ENCODE results near the gene TMEM150B.
"Not testable (repeated sequence)": the region's sequence is repeated elsewhere in the genome, so short reads cannot be mapped to it uniquely, and the experiment has no call there.

TMEM150B gene

GRCh38 chr19:55339889-55340783, 15.0 kb upstream of the TMEM150B start:
- DNase-seq (ENCODE audit: low read depth in 1 of 2, low spot score in 1 of 2): no peak

DNA sequence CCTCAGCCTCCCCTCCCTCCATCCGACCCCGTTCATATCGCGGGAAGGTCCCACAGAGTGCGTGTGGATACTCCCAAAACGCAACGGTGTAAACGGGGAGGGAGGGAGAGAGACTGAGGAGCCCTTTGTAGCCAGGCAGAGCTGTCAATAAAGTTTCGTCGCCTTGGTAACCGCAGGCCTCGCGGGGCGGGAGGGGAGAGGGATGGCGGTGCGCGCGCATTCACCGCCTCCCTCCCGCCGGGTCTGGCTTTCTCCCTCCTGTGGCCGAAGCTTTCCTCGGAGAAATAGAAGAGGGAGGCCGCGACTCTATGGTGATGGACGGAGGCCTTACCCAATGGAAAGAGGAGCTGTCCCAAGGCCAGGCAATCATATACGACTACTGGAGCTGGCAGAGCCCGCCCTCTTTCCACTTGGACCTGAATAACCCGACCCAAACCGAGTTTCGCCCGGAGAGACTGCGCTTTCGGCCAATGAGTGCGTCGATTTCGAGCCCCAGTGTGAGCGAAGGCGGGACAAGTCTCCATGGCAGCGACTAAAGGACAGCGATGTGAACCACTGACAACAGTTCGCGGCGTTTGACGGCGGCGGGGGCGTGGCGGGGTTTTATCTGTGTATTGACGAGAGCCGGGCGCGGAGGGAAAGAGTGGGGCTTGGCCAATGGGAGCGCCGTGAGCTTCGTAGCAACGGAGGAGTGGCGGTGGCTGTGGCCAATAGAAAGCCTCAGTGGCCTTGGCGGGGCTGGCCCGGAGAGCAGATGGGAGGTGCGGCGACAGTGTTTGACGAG, 14.2 kb upstream of the TMEM150B start, which contains the start of gene KMT5C:
Gene KMT5C, plus strand, starts transcription at position 772 of the 784 bp plus-strand sequence. CDS start 2,061 bp downstream, outside the sequence.
- peak; percentile 100 for DNase-seq (ENCODE audit: low read depth in 1 of 2, low spot score in 1 of 2)

- no peak for DNase-seq (ENCODE audit: low read depth in 1 of 2, low spot score in 1 of 2)
These were observed 11.0 kb upstream of the TMEM150B start for GRCh38 chr19:55336101-55336500.

DNA sequence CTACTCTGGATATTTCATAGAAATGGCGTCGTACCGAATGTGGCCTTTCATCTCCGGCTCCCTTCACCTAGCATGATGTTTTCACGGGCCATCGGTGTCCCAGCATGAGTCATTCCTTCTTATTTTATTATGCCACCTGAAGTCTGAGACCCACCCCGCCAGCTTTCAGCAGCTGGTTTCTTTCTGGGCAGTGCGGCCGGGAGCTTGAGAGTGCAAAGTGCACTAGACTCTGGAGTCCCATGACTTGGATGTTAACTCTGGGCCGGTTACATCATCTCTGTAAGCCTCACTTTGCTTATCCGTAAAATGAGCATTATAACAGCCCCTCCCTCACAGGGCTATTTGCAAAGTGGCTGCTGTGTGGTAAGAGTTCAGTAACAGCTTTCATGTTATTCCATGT, 8.7 kb upstream of the TMEM150B start:
- no peak for DNase-seq (ENCODE audit: low read depth in 1 of 2, low spot score in 1 of 2)

- DNase-seq (ENCODE audit: low read depth in 1 of 2, low spot score in 1 of 2): not testable (repeated sequence)
These were observed 4.7 kb upstream of the TMEM150B start for GRCh38 chr19:55329791-55330190.

- not testable (repeated sequence) for DNase-seq (ENCODE audit: low read depth in 1 of 2, low spot score in 1 of 2)
These were observed 3.7 kb upstream of the TMEM150B start for GRCh38 chr19:55328774-55329318.

- no peak for DNase-seq (ENCODE audit: low read depth in 1 of 2, low spot score in 1 of 2)
These were observed 479 bp downstream of the TMEM150B start for GRCh38 chr19:55324662-55325061.

DNA sequence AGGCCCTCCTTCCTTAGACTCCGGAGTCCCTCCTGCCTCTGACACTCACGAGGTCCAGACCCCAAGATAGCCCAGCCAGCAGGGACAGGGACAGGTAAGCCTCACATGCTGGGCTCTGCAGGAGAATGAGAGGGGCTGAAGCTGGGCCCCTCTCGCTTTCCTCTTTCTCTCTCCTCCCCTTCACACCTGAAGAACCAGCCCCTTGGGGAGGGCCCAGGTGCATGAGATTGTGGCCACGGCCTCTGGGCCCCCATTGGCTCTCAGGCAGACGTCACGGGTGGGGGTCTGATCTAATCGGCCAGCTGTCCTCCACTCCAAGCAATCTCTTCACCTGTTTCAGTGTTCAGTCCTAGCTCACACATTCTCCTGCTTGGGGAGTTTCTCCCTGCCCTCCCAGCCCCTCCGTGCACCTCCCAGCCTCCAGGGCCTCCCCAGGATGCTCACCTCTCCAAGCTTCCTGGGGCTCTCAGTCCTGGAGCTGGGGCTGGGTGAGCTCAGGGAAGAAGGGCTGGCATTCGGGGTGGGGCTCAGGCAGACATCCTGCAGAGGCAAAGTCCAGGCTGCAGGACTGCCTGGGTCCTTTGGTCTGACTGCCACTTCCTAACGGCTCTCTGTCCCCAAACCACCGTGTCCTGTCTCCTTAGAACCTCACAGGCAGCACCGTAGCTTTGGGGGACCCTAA, 2.8 kb downstream of the TMEM150B start:
- DNase-seq (ENCODE audit: low read depth in 1 of 2, low spot score in 1 of 2): no peak

DNA sequence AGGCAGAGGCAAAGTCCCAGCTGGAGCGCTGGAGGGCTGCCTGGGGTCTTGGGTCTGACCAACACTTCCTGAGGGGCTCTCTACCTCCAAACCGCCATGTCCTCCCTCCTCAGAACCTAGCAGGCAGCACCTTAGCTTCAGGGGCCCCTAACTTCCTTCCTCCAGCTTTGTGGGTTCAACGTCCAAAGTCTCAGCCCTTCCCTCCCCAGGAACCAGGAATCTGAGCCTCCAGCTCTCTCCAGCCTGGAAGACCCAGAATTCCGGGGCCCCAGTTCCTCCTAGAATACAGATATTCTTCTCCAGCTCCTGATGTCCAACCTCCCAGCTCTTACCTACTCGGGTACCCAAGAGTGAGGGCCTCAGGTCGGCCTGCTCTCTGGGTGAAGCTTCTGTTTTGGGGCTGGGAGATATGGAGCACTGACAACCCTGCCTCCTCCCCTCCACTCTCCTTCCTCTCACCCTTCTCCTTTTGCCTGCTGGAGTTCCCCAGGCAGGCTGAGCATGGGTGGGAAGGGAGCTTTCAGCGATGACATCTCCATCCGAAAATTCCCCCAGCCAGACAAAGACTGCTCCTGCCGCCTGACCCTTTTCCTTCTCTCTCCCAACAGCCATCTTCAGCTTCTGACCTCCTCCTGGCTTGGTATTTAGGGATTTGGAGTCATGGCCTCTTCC, 3.5 kb downstream of the TMEM150B start:
- no peak for DNase-seq (ENCODE audit: low read depth in 1 of 2, low spot score in 1 of 2)

DNA sequence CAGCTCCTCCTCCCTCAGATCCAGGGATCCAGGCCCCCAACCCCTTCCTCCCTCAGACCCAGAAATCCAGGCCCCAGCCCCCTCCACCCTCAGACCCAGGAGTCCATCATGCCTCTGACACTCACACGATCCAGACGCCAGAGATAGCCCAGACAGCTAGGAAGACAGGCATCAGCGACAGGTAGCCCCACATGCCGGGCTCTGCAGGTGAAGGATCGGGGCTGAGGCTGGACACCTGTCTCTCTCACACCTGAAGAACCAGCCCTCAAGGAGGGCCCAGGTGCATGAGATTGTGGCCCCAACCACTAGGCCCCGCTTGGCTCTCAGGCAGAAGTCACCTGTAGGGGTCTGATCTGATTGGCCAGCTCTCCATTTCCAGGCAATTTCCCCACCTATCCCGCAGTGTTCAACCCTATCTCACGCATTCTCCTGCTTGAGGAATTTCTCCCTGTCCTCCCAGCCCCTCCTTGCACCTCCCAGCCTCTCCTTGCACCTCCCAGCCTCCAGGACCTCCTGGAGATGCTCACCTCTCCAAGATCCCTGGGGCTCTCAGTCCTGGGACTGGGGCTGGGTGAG, 4.2 kb downstream of the TMEM150B start:
- DNase-seq (ENCODE audit: low read depth in 1 of 2, low spot score in 1 of 2): no peak

DNA sequence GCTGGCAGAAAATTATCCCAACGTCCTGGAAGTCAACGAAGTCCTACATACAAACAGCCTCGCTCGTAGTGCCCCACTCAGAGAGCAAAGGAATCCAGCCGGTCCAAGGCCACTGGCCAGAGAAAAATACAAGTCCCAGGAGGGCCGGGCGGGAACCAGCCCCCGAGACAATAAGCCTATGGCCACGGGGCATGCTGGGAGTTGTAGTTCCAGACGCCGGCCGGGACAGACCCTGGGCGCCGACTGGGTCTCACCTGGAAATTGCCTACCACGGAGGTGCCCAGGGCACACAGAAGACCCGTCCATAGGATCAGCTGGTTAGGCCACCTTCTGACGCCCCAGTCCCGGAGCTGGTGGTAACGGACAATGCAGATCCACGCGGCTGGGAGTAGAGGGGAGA, 5.4 kb downstream of the TMEM150B start:
- DNase-seq (ENCODE audit: low read depth in 1 of 2, low spot score in 1 of 2): no peak

DNA sequence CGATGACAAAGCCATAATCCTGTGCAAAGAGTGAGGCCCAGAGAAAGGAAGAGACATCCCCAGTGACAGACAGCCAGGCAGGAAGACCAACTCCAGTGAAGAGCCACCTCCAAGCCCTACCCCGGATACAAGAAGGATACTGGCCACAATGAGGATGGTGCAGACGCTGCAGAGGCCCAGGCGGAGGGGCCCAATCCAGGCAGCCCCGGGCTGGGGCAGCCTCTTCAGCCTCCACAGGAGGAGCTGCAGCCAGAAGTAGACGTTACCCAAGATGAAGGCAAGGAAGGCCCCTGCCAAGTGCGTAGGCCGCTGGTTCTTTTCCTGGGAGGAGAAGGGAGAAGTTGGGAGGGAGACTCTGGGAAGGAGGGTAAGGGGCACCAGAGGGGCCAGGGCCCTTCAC, 8.5 kb downstream of the TMEM150B start:
- no peak for DNase-seq (ENCODE audit: low read depth in 1 of 2, low spot score in 1 of 2)

GRCh38 chr19:55315956-55316525, 9.1 kb downstream of the TMEM150B start:
- no peak for DNase-seq (ENCODE audit: low read depth in 1 of 2, low spot score in 1 of 2)

DNA sequence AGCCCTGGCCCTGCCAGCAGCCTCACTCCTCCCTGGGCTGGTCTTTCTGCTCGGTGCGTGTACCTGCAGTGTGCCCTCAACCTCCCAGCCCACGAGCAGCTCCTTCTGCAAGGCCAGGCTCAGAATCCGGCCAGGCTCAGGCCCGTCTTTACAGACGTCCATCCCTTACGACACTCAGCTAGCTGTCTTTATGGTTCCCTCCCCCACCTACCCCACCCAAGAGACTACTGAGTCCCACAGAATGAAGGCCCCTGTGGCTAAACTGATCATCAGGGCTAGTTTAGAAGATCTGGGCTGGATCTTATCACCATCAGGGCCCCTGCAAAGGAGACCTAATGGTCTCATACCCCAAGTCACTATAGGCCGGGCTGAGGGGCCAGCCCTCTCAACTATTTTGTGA, 10.7 kb downstream of the TMEM150B start:
- DNase-seq (ENCODE audit: low read depth in 1 of 2, low spot score in 1 of 2): no peak

DNA sequence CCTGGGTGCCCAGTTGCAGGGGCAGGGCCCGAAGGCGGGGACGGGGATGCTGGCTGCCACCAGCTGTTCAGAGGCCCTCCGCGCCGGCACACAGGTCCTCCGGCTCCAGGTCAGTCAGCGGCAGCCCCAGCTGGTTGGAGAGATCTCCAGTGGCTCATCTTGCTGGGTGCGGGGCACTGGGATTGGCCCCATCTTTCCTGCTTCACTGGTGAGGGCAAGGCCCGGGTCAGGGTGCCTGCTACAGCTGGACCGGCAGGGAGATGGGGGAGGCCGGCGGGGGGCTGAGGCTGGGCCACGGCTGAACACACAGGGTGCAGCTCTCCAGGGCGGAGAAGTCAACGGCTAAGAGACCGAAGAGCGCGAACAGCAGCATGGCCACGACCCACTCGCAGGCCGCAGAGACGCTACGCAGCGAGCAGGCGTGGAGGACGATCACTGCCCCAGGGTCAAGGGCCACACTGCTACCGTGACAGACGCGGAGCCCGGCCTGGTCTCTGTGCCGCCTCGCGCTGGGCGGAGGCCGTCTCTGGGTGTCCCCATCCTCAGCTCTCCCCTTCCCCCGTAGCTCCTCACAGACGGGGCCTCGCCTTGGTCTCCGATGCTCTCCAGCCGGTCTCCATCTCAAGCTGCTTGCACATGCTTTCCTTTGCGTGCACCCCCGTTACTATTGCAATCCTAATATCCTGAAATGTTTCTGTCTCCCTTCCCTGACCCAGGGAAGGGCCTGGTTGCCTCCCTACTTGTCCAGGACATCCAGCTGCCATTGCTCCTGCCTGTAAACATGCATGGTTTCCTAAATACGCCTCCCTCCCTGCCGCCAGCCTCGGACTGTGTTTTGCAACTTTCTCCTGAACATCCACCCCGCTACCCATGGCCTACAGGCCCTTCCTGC, 12.3 kb downstream of the TMEM150B start:
- DNase-seq (ENCODE audit: low read depth in 1 of 2, low spot score in 1 of 2): no peak

- no peak for DNase-seq (ENCODE audit: low read depth in 1 of 2, low spot score in 1 of 2)
These were observed 13.3 kb downstream of the TMEM150B start for GRCh38 chr19:55311797-55312196.

DNA sequence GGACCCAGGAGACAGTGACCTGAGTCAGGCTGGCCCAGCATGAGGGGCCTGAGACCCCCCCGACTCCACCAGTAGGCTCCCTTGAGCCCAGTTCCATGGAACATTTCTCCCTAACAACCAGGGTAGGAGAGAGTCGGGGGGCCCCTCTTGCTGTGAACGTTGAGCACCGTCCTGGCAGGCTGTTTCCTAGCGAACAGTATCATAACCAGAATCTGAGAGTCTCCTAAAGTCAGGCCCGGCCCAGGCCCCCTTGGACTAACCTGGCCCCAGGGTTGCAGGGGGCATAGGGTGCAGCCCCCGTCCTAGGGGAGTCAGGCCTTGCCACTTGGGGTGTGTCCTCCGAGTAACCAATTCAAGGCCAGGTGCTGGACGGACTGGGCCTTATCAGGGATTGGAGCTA, 13.7 kb downstream of the TMEM150B start:
- no peak for DNase-seq (ENCODE audit: low read depth in 1 of 2, low spot score in 1 of 2)

GRCh38 chr19:55310498-55310897, 14.6 kb downstream of the TMEM150B start:
- no peak for DNase-seq (ENCODE audit: low read depth in 1 of 2, low spot score in 1 of 2)

- DNase-seq (ENCODE audit: low read depth in 1 of 2, low spot score in 1 of 2): no peak
These were observed 15.7 kb downstream of the TMEM150B start for GRCh38 chr19:55309448-55309847.
